Measurements from ENCODE around the gene TMEM132D.
A peak's percentile ranks its signal among the peaks of the same experiment; 100 is the strongest.
"Not testable (repeated sequence)": the region's sequence is repeated elsewhere in the genome, so short reads cannot be mapped to it uniquely, and the experiment has no call there.

TMEM132D gene

DNA sequence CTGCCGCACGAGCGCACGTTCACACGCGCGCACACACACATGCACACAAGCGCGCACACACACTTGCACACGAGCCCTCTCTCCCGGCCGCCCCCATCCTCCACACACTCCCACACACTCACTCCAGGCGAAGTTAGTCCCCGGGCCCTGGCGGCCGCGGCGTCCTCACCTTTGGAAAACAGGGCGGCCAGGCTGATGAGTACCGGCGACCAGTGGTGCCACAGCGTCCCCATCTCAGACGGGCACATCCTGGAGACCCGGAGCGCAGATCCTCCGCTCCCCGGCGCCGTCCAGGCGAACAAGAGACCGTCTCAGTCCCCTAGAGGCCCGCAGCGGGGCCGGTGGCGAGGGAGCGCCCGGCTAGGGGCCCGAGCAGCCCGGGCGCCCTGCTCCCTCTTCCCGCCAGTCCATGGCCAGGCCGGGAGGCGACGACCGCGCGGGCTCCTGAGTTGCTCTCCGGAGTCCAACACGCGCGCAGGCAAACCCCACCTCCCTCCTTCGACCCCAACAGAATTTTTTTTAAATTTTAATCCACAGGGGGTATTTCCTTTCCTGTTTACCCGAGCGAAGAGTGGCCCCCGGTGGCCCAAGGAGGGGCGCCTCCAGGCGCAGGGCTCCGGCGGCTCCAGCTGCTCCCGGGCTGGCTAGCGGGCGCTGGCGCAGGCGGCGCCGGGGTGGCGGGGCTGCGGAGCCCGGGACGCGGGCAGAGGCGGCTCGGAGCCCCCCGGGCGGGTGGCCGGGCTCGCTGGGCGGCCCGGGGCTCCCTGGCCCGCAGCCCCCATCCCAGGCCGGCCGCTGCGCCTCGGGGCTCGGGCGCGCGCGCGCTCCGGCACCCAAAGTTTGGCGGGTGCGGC, 506 bp downstream of the TMEM132D start:
- Histone ChIP-seq H3K9me3 (ENCODE audit: control insufficient read depth, insufficient read depth, low read length) (no peaks in the 10 kb centered on the region), H3K9ac (ENCODE audit: low read depth, low read length) (peak overlapping the region; percentile 35; the same call in 1 of the 2 replicates), H3K4me3 (ENCODE audit: low read depth, low read length) (peak overlapping the region; percentile 88)

DNA sequence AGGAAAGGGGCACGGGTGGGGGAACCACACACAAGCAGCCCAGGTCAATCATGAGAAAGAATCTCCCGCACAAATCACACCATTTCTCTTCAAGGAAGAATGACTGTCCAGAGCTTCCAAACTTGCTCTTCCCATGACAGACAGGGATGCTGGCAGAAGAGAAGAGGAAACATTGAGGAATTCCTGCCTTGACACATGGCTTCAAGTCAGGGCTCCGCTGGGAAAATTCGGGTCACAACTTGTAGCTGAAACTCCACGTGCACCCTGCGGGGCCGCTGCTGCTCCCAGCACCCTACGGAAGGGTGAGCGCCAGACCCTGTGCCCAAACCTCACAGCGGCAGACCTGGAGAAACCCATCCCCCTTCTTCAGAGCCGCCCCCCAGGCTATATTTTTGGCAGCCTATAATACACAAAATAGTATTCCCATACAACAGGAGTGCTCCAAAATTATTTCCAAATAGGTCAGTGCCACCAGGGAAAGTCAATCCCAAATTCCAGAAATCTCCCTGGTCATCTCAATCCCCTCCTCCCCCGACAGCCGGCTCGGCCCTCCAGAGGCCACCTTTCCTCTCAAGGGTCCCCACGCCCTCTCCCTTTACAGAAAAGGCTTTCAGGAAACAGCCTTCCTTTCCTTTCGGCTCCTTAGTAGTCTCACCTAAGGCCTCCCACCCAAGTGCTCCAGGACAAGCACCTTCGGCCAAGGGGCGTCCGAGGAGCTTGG, 1.3 kb downstream of the TMEM132D start:
- H3K9ac ChIP-seq (ENCODE audit: low read depth, low read length) = peak overlapping the region; percentile 35; the same call in 1 of the 2 replicates
- H3K27me3 ChIP-seq (ENCODE audit: control insufficient read depth, insufficient read depth, low read length) = peaks cover 56% of the 10 kb centered on the region
- H3K4me3 ChIP-seq (ENCODE audit: low read depth, low read length) = peak overlapping the region; percentile 88

More for the DNA sequence above, 506 bp downstream of the TMEM132D start:
- Histone ChIP-seq H3K4me1 (ENCODE audit: control insufficient read depth, insufficient read depth, low read length) (peaks cover 27% of the 10 kb centered on the region), H3K36me3 (ENCODE audit: control insufficient read depth, insufficient read depth, low read length) (no peaks in the 10 kb centered on the region), H3K27ac (ENCODE audit: low read depth, low read length) (no peak overlapping the region), H3K27me3 (ENCODE audit: control insufficient read depth, insufficient read depth, low read length) (peaks cover 62% of the 10 kb centered on the region)

DNA sequence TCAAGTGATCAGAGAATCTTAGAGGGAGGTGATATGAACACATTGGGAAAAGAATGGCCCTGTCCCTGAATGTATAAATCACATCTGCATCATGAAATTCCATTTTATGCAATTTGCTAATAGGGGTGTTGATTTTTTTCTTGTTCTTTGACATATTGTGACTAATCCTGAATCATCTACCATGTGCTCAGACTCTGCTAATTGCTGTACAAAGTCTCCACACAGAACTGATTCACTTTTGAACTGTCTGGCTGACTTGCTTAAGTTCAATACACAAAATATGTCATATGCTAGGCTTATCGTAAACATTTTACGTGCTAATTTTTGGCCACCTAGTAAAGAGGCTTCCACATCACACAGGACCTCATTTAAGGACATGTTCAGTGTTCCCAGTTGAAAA, 2.6 kb downstream of the TMEM132D start:
- H3K9me3 ChIP-seq (ENCODE audit: control insufficient read depth, insufficient read depth, low read length) = no peaks in the 10 kb centered on the region
- H3K36me3 ChIP-seq (ENCODE audit: control insufficient read depth, insufficient read depth, low read length) = peaks cover 9% of the 10 kb centered on the region
- H3K9ac ChIP-seq (ENCODE audit: low read depth, low read length) = no peak overlapping the region
- peaks cover 35% of the 10 kb centered on the region for H3K4me1 ChIP-seq (ENCODE audit: control insufficient read depth, insufficient read depth, low read length)
- peak overlapping the region; percentile 16; the same call in 1 of the 2 replicates for H3K4me3 ChIP-seq (ENCODE audit: low read depth, low read length)
- no peak overlapping the region for H3K27ac ChIP-seq (ENCODE audit: low read depth, low read length)
- H3K27me3 ChIP-seq (ENCODE audit: control insufficient read depth, insufficient read depth, low read length) = peaks cover 44% of the 10 kb centered on the region

More for the DNA sequence above, 1.3 kb downstream of the TMEM132D start:
- no peaks in the 10 kb centered on the region for H3K36me3 ChIP-seq (ENCODE audit: control insufficient read depth, insufficient read depth, low read length)
- no peak overlapping the region for H3K27ac ChIP-seq (ENCODE audit: low read depth, low read length)
- peaks cover 28% of the 10 kb centered on the region for H3K4me1 ChIP-seq (ENCODE audit: control insufficient read depth, insufficient read depth, low read length)
- no peaks in the 10 kb centered on the region for H3K9me3 ChIP-seq (ENCODE audit: control insufficient read depth, insufficient read depth, low read length)

DNA sequence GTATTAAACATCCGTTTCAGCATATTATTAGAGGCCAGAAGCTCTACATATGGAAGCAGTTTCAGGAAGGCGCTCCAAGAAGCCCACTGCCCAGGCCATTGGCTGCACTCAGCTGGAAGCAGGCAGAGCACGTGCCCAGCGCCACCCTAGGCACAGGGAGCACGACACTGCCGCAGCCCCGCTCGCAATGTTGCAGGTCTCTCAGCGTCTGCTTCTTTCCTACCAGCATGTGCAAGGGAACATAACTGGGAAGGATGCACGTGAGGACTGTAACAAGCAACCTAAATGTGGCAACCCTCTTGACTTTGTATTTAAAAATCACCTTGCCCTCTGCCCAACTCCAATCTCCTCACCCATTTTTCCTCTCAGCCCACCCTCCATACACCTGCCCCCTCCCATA, 3.5 kb downstream of the TMEM132D start:
- Histone ChIP-seq H3K27ac (ENCODE audit: low read depth, low read length) (no peak overlapping the region), H3K4me3 (ENCODE audit: low read depth, low read length) (no peak overlapping the region), H3K27me3 (ENCODE audit: control insufficient read depth, insufficient read depth, low read length) (peaks cover 34% of the 10 kb centered on the region), H3K4me1 (ENCODE audit: control insufficient read depth, insufficient read depth, low read length) (peaks cover 35% of the 10 kb centered on the region), H3K36me3 (ENCODE audit: control insufficient read depth, insufficient read depth, low read length) (peaks cover 9% of the 10 kb centered on the region), H3K9me3 (ENCODE audit: control insufficient read depth, insufficient read depth, low read length) (no peaks in the 10 kb centered on the region), H3K9ac (ENCODE audit: low read depth, low read length) (no peak overlapping the region)

DNA sequence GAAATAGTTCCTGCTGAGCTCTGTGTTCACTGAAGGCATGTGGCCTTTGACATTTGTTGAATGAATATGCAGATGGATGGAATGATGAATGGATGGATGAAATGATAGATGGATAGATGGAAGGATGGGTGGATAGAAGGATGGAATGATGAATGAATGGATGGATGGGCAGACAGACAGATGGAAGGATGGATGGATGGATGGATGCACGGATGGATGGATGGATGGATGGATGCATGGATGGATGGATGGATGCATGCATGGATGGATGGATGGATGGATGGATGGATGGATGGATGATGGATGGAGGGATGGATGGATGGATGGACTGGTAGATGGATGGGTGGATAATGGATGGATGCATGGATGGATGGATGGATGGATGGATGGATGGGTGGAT, 4.8 kb downstream of the TMEM132D start:
- Histone ChIP-seq H3K36me3 (ENCODE audit: control insufficient read depth, insufficient read depth, low read length) (peaks cover 16% of the 10 kb centered on the region), H3K4me1 (ENCODE audit: control insufficient read depth, insufficient read depth, low read length) (peaks cover 30% of the 10 kb centered on the region), H3K27me3 (ENCODE audit: control insufficient read depth, insufficient read depth, low read length) (peaks cover 22% of the 10 kb centered on the region)
- not testable (repeated sequence) for H3K9me3 ChIP-seq (ENCODE audit: control insufficient read depth, insufficient read depth, low read length); H3K27ac ChIP-seq (ENCODE audit: low read depth, low read length); H3K4me3 ChIP-seq (ENCODE audit: low read depth, low read length); H3K9ac ChIP-seq (ENCODE audit: low read depth, low read length)

DNA sequence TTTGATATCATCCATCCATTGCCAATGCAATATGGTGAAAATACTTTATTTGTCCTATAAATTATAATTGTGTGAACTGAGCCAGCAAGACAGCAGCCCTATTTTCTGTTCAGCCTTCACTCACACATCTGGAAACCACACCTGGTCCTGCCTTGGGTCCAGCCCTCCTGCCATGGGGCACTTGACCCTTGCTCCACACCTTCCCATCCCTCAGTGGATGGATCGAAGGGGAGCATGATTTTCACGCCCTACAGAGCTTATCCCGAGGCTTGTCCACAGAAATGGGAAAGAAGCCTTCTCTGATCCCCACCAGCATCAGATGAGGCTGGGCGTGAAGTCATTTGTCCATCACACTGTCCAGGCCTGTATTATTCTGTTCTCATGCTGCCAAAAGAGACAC, 10.1 kb downstream of the TMEM132D start:
- Histone ChIP-seq H3K36me3 (ENCODE audit: control insufficient read depth, insufficient read depth, low read length) (peaks cover 29% of the 10 kb centered on the region), H3K27me3 (ENCODE audit: control insufficient read depth, insufficient read depth, low read length) (no peaks in the 10 kb centered on the region), H3K9me3 (ENCODE audit: control insufficient read depth, insufficient read depth, low read length) (no peaks in the 10 kb centered on the region), H3K4me1 (ENCODE audit: control insufficient read depth, insufficient read depth, low read length) (peaks cover 12% of the 10 kb centered on the region), H3K27ac (ENCODE audit: low read depth, low read length) (no peak overlapping the region), H3K4me3 (ENCODE audit: low read depth, low read length) (no peak overlapping the region), H3K9ac (ENCODE audit: low read depth, low read length) (no peak overlapping the region)

DNA sequence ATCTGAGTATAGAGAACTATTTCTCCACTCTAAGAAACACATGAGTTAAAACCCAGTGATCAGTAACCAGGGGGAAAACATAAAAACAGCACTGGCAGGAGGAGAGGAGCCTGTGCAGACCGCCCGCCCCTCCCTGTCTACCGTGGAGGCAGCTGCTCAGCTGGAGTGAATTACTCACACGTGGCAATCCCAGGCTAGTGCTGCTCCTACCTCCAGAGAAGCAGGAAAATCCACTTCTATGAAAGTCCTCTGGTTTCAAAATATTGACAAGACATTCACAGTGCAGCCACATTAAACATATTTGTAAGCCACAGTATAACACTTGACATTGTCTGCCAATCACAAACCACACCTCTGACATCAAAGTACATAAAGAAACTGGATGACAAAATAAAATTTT, 16.7 kb downstream of the TMEM132D start:
- Histone ChIP-seq H3K27ac (ENCODE audit: low read depth, low read length) (no peak overlapping the region), H3K36me3 (ENCODE audit: control insufficient read depth, insufficient read depth, low read length) (peaks cover 13% of the 10 kb centered on the region; the same call in 1 of the 2 replicates)

DNA sequence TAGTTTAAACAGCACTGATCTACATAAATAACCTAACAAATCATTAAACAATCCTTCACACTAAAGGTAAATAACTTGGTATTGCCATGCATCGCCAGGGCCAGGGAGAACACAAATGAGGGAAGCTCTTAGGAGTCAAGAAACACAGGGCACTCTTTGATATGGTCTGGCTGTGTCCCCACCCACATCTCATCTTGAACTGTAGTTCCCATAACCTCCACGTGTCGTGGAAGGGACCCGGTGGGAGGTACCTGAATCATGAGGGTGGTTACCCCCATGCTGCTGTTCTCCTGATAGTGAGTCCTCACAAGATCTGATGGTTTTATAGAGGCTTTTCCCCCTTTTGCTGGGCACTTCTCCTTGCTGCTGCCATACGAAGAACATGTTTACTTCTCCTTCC, 17.3 kb downstream of the TMEM132D start:
- no peaks in the 10 kb centered on the region for H3K9me3 ChIP-seq (ENCODE audit: control insufficient read depth, insufficient read depth, low read length)
- no peak overlapping the region for H3K4me3 ChIP-seq (ENCODE audit: low read depth, low read length)
- no peak overlapping the region for H3K9ac ChIP-seq (ENCODE audit: low read depth, low read length)
- H3K36me3 ChIP-seq (ENCODE audit: control insufficient read depth, insufficient read depth, low read length) = peaks cover 13% of the 10 kb centered on the region; the same call in 1 of the 2 replicates
- H3K4me1 ChIP-seq (ENCODE audit: control insufficient read depth, insufficient read depth, low read length) = no peaks in the 10 kb centered on the region; the same call in 1 of the 2 replicates
- no peak overlapping the region for H3K27ac ChIP-seq (ENCODE audit: low read depth, low read length)
- no peaks in the 10 kb centered on the region for H3K27me3 ChIP-seq (ENCODE audit: control insufficient read depth, insufficient read depth, low read length)

More for the DNA sequence above, 16.7 kb downstream of the TMEM132D start:
- Histone ChIP-seq H3K4me3 (ENCODE audit: low read depth, low read length) (no peak overlapping the region), H3K27me3 (ENCODE audit: control insufficient read depth, insufficient read depth, low read length) (no peaks in the 10 kb centered on the region), H3K9me3 (ENCODE audit: control insufficient read depth, insufficient read depth, low read length) (no peaks in the 10 kb centered on the region), H3K9ac (ENCODE audit: low read depth, low read length) (no peak overlapping the region), H3K4me1 (ENCODE audit: control insufficient read depth, insufficient read depth, low read length) (no peaks in the 10 kb centered on the region; the same call in 1 of the 2 replicates)

DNA sequence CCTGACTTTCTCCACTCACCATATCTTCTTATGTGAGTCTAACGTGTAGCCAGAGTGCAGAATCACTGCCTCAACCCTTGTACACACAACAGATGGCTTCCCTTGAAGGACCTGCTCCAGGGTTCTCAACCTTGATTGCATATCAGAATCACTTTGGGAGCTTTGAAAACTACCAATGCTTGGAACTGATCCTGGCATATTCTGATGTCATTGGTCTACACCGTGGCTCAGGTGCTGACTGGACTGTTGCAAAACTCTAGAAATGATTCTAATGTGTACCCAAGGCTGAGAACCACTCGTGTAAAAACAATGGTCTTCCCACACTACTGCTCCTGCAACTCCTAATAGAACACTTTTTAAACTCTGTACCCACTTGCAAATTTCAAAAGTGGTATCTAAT, 18.5 kb downstream of the TMEM132D start:
- H3K4me3 ChIP-seq (ENCODE audit: low read depth, low read length) = no peak overlapping the region
- no peak overlapping the region for H3K9ac ChIP-seq (ENCODE audit: low read depth, low read length)
- H3K4me1 ChIP-seq (ENCODE audit: control insufficient read depth, insufficient read depth, low read length) = no peaks in the 10 kb centered on the region; the same call in 1 of the 2 replicates
- H3K9me3 ChIP-seq (ENCODE audit: control insufficient read depth, insufficient read depth, low read length) = no peaks in the 10 kb centered on the region
- H3K27ac ChIP-seq (ENCODE audit: low read depth, low read length) = no peak overlapping the region
- peaks cover 6% of the 10 kb centered on the region; the same call in 1 of the 2 replicates for H3K36me3 ChIP-seq (ENCODE audit: control insufficient read depth, insufficient read depth, low read length)
- H3K27me3 ChIP-seq (ENCODE audit: control insufficient read depth, insufficient read depth, low read length) = no peaks in the 10 kb centered on the region

DNA sequence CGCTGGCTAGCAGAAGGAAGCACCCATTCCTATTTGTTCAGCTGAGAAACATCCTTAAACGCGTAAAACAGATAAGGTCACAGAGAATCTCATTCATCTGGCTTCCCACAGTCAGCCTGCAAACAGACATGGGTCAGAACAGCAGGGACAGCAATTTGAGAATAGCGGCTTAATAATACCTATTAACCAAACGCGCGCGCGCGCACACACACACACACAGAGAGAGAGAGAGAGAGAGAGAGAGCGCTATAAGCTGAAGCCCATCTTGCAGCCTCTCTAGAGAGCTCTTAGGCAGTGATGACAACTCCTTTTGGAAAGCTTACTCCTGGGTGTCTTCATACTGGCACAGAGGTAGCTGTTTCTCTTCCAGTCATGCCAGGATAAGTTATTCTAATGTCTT, 26.4 kb downstream of the TMEM132D start:
- H3K36me3 ChIP-seq (ENCODE audit: control insufficient read depth, insufficient read depth, low read length) = no peaks in the 10 kb centered on the region
- H3K4me1 ChIP-seq (ENCODE audit: control insufficient read depth, insufficient read depth, low read length) = peaks cover 17% of the 10 kb centered on the region
- no peak overlapping the region for H3K4me3 ChIP-seq (ENCODE audit: low read depth, low read length)
- H3K27ac ChIP-seq (ENCODE audit: low read depth, low read length) = no peak overlapping the region
- no peaks in the 10 kb centered on the region for H3K27me3 ChIP-seq (ENCODE audit: control insufficient read depth, insufficient read depth, low read length)
- H3K9ac ChIP-seq (ENCODE audit: low read depth, low read length) = no peak overlapping the region
- no peaks in the 10 kb centered on the region for H3K9me3 ChIP-seq (ENCODE audit: control insufficient read depth, insufficient read depth, low read length)

DNA sequence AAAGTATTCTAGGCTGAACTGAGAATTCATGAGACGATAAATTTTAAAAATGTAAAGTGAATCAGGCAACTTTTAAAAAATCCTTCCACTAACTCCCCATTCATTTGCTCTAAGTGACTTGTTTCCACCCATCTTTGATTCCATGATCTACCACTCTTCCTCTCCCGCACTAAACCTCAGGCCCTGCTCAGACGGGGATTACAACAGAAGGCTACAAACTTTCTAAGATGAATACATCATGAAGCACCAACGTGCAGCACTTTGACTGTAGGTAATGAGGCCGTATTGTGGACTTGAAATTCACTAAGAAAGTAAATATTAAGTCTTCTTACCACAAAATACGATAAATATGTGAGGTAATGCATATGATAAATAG, 30.0 kb downstream of the TMEM132D start:
- Histone ChIP-seq H3K27ac (ENCODE audit: low read depth, low read length) (peak overlapping the region; percentile 95), H3K9me3 (ENCODE audit: control insufficient read depth, insufficient read depth, low read length) (no peaks in the 10 kb centered on the region), H3K9ac (ENCODE audit: low read depth, low read length) (no peak overlapping the region; the same call in 1 of the 2 replicates), H3K4me3 (ENCODE audit: low read depth, low read length) (0 out of 2 replicates have a peak overlapping the region, but pooled peaks have one; percentile 40), H3K36me3 (ENCODE audit: control insufficient read depth, insufficient read depth, low read length) (no peaks in the 10 kb centered on the region), H3K4me1 (ENCODE audit: control insufficient read depth, insufficient read depth, low read length) (peaks cover 49% of the 10 kb centered on the region), H3K27me3 (ENCODE audit: control insufficient read depth, insufficient read depth, low read length) (no peaks in the 10 kb centered on the region)
